Tongue (tissue), 2 donors: ENCODE results near the gene SNRPA. TPM values are rescaled to one million over a fixed set of nuclear protein-coding genes. Genes with fewer than 3 reads are reported as not detected.
A peak's percentile ranks its signal among the peaks of the same experiment; 100 is the strongest.

ENCODE experiments used
- DNase-seq: peaks from one replicate; pipeline ENCODE4 v3.0.0-alpha.2; 2015
- total RNA-seq: library from RNA; depleted of rRNA; stranded (reverse); fragments of >200 nt; gene quantifications from one replicate; pipeline ENCODE4 v1.2.3, GENCODE V29; 2014

Gene SNRPA
- total RNA-seq: 14.2 TPM

DNA sequence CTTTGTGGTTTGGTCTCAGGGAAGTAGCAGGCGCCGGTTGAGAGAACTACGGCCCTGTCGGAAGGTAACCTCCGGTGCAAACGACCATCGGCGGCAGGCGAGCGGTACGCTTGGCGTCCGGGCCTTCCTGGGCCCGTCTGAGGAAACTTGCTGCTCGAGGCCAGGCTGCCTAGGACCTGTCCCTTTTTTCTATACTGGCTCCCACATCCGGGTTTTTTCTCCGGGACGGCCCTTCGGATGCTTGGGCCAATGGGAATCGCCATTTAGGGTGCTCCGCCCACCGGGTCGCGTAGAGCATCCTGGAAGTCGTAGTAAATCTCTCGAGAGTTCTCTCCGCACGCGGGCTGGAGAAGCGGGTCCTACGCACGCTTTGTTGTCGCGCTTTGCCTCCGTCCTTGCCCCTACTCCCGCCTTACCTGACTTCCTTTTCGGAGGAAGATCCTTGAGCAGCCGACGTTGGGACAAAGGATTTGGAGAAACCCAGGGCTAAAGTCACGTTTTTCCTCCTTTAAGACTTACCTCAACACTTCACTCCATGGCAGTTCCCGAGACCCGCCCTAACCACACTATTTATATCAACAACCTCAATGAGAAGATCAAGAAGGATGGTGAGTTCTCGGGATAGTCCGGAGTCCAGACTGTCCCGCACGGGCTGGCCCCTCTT lies at the start of gene SNRPA:
Gene SNRPA (plus strand): TSS at position 330 of the 664 bp plus-strand sequence. CDS start 206 bp downstream, at position 536.
- peak; percentile 100 for DNase-seq

DNA sequence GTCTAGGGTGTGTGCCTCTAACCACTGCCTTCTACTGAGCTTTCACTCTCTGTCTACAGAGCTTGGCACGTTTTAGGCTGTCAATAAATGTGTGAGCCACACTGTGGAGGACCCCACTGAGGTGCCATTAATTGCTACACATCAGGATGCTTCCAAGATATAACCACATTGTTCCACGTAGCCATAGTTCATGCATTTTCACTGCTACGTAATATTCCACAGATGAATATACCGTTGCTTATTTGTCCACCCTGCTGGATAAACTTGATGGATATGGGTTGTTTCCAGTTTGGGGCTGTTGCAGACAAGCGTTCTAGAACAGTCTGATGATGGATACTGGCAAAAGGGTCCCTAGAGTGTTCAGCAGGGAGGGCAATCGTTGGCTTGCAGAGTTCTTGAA lies 49.2 kb upstream of the SNRPA start:
- DNase-seq: no peak

DNA sequence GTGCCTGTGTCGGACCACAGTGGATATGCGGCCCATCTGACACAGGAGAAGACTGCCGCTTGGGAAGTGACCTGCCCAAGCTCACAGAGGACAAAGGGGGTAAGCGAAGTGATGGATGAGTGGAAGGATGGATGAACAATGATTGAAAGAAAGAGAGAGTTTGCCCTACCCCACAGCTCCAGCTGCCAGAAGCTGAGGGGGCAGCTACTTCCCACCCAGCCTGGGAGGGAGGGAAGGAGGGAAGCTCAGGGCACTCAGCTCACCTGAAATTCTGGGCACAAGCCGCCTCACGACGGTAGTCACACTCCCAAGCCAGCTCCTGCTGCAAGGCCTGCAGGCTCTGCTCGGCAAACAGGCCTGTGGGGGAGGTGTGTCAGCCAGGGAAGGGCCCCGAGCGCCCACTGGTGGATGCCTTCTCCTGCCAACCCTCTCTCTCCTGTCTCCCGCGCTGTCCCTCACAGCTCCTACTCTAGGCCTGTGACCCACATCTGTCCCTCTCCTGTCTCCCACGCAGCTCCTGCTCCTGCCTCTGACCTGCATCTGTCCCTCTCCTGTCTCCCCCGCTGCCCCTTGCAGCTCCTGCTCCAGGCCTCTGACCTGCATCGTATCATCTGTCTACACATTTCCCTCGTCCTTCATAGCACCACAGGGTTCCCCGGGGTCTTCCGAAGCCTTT lies 48.5 kb upstream of the SNRPA start:
- peak; percentile 51 for DNase-seq

DNA sequence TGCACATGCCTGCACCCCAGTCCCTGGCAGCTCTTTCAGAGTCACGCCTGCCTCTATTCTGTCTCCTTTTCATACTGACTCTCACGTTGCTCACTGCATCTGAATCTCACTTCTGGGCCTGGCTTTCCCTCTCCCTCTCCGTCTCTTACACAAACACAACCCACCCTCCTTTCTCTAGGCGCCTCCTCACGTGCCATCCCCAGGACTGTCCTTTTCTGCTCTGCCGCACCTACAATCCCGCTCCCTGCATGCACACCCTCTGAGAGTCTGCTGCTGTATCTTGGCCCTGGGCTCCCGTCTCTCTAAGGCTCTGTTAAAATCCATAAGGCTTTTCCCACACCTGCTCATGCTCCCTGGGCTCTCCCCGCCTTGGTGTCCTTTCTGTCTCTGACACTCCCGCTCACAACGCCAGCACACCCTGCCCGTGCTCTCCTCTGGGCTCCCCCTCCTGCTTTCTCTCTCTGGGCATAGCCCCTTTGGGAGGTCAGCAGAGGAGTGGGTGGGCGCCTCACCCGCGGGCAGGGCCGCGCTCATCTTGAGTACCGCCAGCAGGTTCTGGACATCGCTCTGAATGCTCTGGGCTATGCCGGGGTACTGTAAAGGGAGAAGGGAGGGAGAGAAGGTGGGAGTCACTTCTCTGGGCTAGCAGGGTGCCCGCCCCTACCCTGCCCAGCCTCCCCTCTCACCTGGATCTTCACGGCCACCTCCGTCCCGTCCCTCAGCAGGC lies 47.8 kb upstream of the SNRPA start:
- no peak for DNase-seq

DNA sequence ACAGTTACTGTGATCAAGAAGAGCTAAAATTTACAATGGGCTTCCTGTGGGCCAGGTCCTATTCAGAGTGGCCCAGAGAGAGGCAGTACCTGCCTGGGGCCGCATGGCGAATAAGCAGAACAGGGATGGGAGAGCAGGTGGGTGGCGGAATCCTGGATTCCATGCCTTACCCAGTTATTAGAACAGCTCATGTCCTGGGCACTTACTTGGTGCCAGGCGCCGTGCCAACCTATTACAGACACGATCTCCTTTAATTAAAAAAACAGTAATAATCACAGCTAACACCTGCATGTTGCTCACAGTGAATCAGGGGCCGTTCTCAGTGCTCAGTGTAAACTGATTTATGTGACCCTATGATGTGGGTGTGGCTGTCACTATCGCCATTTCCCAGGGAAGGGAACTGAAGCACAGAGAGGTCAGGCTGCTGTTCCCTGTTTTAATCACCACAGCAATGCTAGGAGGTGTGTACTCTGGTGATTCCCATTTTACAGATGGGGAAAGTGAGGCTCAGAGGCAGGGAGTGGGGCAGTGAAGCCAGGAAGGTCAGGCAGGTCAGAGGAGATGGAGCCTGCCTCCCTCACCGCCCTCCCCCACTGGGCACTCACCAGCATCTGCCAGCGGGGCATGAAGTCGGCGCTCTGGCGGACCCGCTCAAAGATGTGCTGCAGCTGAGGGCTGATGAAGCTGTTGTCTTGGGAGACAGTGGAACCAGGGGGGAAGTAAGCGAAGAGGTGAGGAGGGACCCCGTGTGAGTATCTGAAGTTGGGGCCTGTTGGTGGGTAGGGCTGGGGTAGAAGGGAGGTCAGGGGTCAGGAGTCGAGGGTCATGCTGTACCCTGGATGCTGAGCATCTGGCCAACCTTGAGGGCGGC lies 46.3 kb upstream of the SNRPA start:
- no peak for DNase-seq

DNA sequence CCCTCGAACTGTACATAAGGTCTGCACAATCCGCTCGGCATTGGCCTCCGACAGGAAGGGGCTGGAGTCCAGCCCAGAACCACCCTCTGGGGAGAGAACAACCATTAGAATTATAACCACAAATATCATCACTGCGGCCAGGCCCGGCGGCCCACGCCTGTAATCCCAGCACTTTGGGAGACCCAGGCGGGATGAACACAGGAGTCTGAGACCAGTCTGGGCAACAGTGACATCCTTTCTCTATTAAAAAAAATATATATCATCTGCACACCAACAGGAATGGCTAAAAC lies 45.7 kb upstream of the SNRPA start:
- DNase-seq: no peak

DNA sequence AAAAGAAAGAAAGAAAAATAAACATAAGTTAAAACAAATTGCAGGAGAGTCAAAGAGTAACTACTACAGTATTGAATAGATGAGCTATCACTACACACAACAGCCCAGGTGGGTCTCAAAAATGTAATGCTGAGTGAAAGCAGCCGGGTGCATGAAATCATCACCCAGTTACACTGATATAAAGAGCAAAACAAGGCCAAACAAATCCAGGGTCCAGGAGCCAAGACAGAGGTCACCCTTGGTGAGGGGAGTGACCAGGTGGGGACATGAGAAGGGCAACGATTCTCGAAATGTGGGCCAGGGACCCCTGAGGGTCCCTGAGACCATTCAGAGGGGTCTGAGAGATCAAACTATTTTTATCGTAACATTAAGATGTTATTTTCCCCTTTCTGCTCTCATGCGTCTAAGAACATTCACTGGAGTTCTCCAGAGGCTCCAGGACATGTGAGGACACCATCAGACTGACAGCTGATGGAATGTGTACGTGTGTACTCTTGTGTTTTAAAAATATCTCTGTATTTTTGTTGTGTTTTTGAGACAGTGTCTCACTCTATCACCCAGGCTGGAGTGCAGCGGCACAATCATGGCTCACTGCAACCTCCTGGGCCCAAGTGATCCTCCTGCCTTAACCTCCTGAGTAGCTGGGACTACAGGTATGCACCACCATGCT lies 44.9 kb upstream of the SNRPA start:
- peak; percentile 17 for DNase-seq

DNA sequence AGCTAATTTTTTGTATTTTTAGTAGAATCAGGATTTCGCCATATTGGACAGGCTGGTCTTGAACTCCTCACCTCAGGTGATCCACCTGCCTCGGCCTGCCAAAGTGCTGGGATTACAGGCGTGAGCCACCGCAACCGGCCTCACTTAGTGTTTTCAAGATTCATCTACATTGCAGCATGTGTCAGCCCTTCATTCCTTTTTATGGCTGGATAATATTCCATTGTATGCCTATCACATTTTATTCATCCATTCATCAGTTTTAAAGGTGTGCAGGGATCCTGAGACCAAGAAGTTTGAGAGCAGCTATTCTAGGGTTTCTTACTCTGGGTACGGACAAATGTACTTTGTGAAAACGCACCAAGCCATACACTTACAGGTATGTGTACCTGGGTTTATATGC lies 43.4 kb upstream of the SNRPA start:
- no peak for DNase-seq

DNA sequence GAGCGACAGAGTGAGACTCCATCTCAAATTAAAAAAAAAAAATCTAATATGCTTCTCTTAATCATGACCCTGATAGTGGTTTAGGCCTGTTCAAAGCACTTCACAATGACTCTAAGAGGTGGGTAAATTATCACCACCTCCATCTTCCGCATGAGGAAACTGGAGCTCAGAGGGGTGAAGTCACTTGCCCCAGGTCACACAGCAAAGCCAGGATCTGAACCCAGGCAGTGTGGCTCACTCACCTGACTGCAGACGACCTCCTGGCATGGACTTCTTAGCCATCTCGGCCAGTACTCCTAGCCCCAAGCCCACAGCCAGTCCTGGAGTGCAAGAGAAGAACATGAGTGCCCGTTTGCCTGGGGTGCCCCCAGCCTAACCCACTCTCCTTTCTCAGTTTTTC lies 41.2 kb upstream of the SNRPA start:
- DNase-seq: no peak

DNA sequence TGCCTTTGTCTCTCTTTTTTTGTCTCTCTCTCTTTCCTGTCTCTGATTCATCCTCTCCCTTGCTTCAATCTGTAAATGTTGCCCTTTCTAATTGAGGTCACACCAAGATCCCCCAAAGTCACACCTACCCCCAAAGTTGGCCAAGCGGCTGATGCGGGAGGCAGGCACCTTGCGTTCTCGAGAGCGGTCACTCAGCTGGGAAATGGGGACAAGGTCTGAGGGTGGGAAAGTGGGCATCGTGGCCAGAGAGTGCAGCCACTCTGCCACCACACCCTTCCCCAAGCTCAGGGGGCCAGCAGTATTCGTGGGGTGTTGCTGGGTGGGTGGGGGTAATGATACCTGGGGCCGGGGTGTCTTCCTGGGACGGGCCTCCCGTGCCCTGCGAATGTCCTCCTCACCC lies 37.1 kb upstream of the SNRPA start:
- DNase-seq: no peak

DNA sequence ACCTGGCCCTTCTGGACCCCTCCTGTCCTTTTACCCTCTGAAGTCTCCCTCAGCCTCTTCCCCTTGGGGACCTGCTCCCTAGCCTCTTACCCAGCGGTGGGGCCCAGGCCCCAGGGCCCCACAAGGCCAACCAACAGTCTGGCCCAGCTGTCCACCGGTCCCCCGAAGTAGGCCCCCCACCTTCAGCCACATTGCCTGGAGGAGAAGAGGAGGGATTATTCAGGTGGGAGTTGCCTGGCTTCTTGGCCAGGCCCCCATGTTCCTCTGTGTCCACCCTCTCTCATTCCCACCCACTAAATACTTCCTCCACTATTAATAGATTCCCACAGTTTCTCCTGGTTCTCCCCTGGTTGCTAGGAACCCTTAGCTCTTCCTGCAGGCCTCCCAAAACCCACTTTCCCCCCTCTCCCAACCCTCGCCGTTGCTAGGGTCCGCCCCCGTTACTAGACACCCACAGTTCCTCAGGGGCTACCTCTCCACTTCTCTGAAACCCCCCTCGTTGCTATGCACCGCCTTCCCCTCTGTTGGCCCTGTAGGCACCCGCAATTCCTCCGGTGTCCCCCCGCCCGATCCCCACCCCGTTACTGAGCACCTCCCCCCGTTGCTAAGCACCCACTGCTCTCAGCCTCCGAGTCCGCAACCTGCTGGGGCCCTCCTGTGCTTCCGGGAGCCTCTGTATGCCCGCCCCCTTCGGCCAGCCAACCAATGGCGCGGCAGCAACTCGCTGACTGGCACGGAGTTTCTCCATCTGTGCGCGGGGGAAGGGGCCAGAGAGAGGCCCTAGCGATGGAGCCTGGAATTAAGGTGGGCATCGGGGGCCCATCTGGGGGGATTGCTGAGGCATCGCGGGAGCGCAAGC lies 36.3 kb upstream of the SNRPA start:
- DNase-seq: peak; percentile 98

DNA sequence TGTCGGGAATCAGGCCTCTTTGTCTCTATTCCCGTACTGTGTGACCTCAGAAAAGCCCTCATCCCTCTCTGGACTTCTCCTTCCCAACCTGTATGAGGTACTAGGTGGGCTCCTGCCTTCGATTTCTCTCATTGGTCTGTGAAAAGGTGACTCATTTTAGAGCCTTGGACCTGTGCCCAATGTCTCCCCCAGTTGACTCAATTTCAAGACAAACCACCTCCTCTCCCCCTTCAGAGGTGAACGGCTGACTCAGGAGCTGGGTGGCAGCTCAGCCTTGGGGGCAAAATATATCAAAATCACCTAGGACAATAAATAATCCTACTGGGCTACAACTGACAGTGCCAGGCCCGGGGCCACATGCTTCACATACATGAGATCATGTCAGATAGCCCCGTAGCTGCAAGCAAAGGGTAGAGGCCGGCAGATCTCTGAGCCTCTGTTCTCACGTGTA lies 34.9 kb upstream of the SNRPA start:
- DNase-seq: no peak

DNA sequence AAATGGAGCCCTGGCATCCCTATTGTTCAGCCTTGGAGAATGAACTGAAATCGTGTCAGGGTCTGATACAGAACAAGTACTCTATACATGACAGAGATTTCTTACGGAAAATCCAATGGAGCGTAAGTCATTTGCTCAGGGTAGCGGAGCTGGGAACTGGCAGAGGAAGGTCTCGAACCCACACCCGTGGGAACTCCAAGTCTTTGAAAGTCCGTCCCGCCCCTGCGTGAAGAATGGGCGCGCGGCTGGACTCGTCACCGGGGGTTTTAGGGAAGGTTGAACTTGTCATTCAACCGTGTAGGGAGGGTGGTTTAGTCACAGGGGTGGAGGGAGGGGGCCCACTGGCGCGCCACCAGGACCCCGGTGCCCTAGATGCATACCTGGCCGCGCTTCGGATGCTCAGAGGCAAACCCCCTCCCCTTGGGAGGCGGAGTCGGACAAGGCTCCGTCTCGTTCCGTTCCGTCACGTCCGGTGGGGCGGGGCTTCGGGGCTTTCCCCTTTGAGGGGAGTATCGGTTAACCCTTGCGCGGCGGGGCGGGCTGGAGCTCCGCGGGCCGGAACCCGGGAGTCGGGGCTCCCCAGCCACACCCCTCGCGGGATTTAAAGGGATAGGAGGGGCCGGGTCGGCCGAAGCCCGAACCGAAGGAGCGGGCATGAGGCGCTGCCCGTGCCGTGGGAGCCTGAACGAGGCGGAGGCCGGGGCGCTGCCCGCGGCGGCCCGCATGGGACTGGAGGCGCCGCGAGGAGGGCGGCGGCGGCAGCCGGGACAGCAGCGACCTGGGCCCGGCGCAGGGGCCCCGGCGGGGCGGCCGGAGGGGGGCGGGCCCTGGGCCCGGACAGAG lies 34.3 kb upstream of the SNRPA start, which contains the start of the genes COQ8B and ITPKC:
Gene COQ8B (minus strand): TSS at position 405 of the 843 bp plus-strand sequence. CDS start 2,254 bp downstream, outside the sequence.
Gene ITPKC (plus strand): TSS at position 631 of the 843 bp plus-strand sequence. CDS start 24 bp downstream, at position 655.
- peak; percentile 100 for DNase-seq

DNA sequence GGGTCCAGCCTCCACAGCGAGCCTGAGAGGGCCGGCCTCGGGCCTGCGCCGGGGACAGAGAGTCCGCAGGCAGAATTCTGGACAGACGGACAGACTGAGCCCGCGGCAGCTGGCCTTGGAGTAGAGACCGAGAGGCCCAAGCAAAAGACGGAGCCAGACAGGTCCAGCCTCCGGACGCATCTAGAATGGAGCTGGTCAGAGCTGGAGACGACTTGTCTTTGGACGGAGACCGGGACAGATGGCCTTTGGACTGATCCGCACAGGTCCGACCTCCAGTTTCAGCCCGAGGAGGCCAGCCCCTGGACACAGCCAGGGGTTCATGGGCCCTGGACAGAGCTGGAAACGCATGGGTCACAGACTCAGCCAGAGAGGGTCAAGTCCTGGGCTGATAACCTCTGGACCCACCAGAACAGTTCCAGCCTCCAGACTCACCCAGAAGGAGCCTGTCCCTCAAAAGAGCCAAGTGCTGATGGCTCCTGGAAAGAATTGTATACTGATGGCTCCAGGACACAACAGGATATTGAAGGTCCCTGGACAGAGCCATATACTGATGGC lies 33.6 kb upstream of the SNRPA start:
- DNase-seq: no peak

DNA sequence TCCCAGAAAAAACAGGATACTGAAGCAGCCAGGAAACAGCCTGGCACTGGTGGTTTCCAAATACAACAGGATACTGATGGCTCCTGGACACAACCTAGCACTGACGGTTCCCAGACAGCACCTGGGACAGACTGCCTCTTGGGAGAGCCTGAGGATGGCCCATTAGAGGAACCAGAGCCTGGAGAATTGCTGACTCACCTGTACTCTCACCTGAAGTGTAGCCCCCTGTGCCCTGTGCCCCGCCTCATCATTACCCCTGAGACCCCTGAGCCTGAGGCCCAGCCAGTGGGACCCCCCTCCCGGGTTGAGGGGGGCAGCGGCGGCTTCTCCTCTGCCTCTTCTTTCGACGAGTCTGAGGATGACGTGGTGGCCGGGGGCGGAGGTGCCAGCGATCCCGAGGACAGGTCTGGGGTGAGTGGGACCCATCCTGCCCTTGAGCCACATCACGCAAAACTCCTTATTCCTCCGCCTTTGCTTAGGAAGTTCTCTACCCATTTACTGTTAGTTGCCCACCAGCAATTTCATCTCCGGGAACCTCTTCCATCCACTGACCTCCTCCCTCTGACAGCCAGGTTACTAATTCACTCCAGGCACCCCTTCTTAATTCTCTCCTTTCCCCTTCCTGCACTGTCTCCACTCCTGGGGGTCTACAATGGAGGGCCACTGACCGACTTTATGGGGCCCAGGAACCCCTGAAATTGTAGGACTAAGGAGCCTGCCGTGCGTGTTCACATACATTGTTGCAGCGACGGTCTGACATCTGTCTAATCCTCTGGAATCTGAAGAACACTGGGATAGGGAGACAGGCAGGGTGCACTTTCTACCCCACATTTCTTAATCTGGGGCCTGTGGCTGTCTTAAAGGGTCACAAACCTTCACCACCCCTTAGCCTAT lies 32.9 kb upstream of the SNRPA start:
- DNase-seq: peak; percentile 28

DNA sequence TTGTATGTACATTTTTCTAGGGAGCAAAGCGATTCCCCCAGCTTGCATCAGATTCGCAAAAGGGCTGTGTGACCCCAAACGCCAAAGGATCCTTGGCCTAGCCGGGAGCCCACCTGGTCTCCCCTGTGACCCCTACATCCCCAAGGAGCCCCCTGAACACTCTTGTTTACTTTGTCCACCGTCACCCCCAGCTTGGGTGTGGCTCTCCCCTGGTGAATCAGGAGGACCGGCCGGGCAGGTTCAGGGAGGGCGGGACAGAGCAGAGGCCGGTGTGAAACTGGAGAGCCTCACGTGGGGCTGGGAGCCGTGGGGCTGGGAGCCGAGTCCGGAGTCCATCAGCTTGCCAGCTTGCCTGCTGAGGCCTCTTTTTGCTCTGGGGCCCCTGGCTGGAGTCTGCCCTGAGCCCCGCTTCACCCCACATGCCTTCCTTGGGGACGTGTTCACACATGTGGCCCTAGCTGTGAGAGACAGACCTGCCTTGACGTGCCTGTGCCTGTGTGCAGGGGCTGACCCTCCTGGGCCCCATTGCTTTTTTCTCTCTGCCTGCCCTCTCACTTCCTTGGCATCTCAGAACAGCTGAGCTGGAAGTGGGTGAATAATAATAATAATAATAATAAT lies 32.1 kb upstream of the SNRPA start:
- peak; percentile 55 for DNase-seq

DNA sequence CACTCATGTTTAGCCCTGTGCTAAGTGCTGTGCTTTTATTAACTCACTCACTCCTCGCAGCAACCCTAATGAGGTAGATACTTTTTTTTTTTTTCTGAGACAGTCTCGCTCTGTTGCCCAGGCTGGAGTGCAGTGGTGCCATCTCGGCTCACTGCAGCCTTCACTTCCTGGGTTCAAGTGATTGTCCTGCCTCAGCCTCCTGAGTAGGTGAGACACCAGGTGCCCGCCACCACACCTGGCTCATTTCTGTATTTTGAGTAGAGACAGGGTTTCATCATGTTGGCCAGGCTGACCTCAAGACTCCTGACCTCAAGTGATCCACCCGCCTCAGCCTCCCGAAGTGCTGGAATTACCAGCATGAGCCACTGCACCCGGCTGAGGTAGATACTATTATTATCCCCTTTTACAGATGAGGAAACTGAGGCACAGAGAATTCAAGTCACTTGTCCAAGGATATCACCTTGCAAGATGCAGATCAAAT lies 31.5 kb upstream of the SNRPA start:
- DNase-seq: no peak

DNA sequence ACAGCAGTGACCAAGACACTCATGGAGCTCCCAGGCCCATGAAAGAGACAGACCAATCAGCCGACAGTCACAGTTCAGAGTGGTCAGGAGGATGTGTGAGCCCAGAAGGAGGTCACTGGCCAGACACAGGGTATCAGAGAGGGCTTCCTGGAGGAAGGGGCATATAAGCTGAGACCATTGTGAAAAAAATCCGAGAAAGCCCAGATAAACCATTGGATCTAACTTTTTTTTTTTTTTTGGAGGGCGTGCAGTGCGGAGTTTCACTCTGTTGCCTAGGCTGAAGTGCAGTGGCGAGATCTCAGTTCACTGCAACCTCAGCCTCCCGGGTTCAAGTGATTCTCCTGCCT lies 29.9 kb upstream of the SNRPA start:
- no peak for DNase-seq
